Liver (tissue), 9 donors: ENCODE data around the gene TBC1D14. TPM values are rescaled to one million over a fixed set of nuclear protein-coding genes. Genes with fewer than 3 reads are reported as not detected.

Experiments
- DNase-seq: peaks from one replicate; pipeline ENCODE4 v3.0.0-alpha.2; 2017; ENCODE audit warnings: low spot score
- H3K27ac ChIP-seq, 2 donors: one replicate each; pipeline ENCODE4 v1.7.0; 2013; ENCODE audit warnings: inconsistent platforms in 2 of 2, low read length in 2 of 2, control low read depth in 1 of 2, low read depth in 1 of 2, mild to moderate bottlenecking in 1 of 2
- H3K27me3 ChIP-seq, 4 donors: one replicate each; pipeline versions ENCODE4 v1.6.1 to v1.7.0; 2013; ENCODE audit warnings: low read length in 3 of 4, inconsistent platforms in 1 of 4, mild to moderate bottlenecking in 1 of 4, moderate library complexity in 1 of 4; ENCODE audit not compliant: control insufficient read depth in 4 of 4, insufficient read depth in 4 of 4
- H3K36me3 ChIP-seq, 4 donors: one replicate each; pipeline versions ENCODE4 v1.6.1 to v1.7.0; 2013; ENCODE audit warnings: low read length in 3 of 4, mild to moderate bottlenecking in 3 of 4, low read depth in 1 of 4, moderate library complexity in 1 of 4; ENCODE audit not compliant: control insufficient read depth in 4 of 4, insufficient read depth in 3 of 4
- H3K4me1 ChIP-seq, 4 donors: one replicate each; pipeline versions ENCODE4 v1.6.1 to v1.7.0; 2013; ENCODE audit warnings: low read length in 3 of 4, mild to moderate bottlenecking in 3 of 4, moderate library complexity in 1 of 4; ENCODE audit not compliant: control insufficient read depth in 4 of 4, insufficient read depth in 4 of 4
- H3K4me3 ChIP-seq, 3 donors: one replicate each; pipeline versions ENCODE4 v1.6.1 to v1.7.0; 2013; ENCODE audit warnings: low read length in 3 of 3, control low read depth in 1 of 3, low read depth in 1 of 3, mild to moderate bottlenecking in 1 of 3
- H3K9ac ChIP-seq, 2 donors: one replicate each; pipeline ENCODE4 v1.7.0; 2013; ENCODE audit warnings: low read length in 2 of 2, mild to moderate bottlenecking in 2 of 2, moderate library complexity in 2 of 2, control low read depth in 1 of 2, low read depth in 1 of 2
- H3K9me3 ChIP-seq, 4 donors: one replicate each; pipeline versions ENCODE4 v1.6.1 to v1.7.0; 2013; ENCODE audit warnings: low read length in 3 of 4; ENCODE audit not compliant: control insufficient read depth in 4 of 4
- ATF3 ChIP-seq: IDR thresholded peaks from 2 replicates; pipeline ENCODE4 v1.6.1; 2016; ENCODE audit warnings: antibody characterized with exemption
- CTCF ChIP-seq: fragments of 150-350 bp; IDR thresholded peaks from 2 replicates; pipeline ENCODE4 v1.5.1; 2017; ENCODE audit warnings: improper control_type of control experiment, low read depth, low read length; ENCODE audit not compliant: missing input control
- HNF4G ChIP-seq: IDR thresholded peaks from 2 replicates; pipeline ENCODE4 v1.6.1; 2016; ENCODE audit warnings: antibody characterized with exemption
- RAD21 ChIP-seq, 2 donors: IDR thresholded peaks; 2 replicates each; pipeline ENCODE4 v1.6.1; 2016; ENCODE audit warnings: antibody characterized with exemption in 2 of 2, mild to moderate bottlenecking in 2 of 2
- RXRA ChIP-seq, 2 donors: IDR thresholded peaks; 2 replicates each; pipeline ENCODE4 v1.6.1; 2017 to 2018; ENCODE audit warnings: antibody characterized with exemption in 2 of 2, mild to moderate bottlenecking in 1 of 2
- SP1 ChIP-seq: IDR thresholded peaks from 2 replicates; pipeline ENCODE4 v1.6.1; 2018; ENCODE audit warnings: antibody characterized with exemption, mild to moderate bottlenecking
- TAF1 ChIP-seq: conservative IDR thresholded peaks from 2 replicates; pipeline ENCODE4 v1.6.1; 2016; ENCODE audit warnings: antibody characterized with exemption, mild to moderate bottlenecking
- YY1 ChIP-seq: IDR thresholded peaks from 2 replicates; pipeline ENCODE4 v1.6.1; 2016; ENCODE audit warnings: antibody characterized with exemption, mild to moderate bottlenecking
- WGBS: extraction: QIAGEN DNeasy Blood & Tissue Kit; methylation state at CpG from one replicate; pipeline ENCODE4 v1.1.7; 2013; 5-methylcytosine and 5-hydroxymethylcytosine counted together
- polyA plus RNA-seq, 2 donors: library from polyadenylated mRNA; stranded (reverse) in 1 of 2; unstranded in 1 of 2; fragments of 200-250 nt in 1 of 2; fragments of >200 nt in 1 of 2; fragmentation: Nextera tagmentation in 1 of 2; extraction: Ambion mirVana in 1 of 2; gene quantifications; one replicate each; pipeline versions ENCODE4 v1.2.1 to v1.2.3, GENCODE V29; 2013 to 2015
- total RNA-seq, 2 donors: library from RNA; depleted of rRNA; stranded (reverse); fragments of >200 nt; gene quantifications; one replicate each; pipeline ENCODE4 v1.2.3, GENCODE V29; 2014
- TF ChIP-seq, protein P1 (sequence below): IDR thresholded peaks from 2 replicates; pipeline ENCODE4 v1.6.1; 2016; ENCODE audit warnings: antibody characterized with exemption, mild to moderate bottlenecking
- donor health status: healthy.
- donor health status: healthy.
- donor health status: healthy.
- donor health status: healthy.
- donor health status: healthy.

The TBC1D14 gene
- total and polyA plus RNA-seq, 4 donors, result 10.0 to 45.2 (median 22.7) TPM

DNA sequence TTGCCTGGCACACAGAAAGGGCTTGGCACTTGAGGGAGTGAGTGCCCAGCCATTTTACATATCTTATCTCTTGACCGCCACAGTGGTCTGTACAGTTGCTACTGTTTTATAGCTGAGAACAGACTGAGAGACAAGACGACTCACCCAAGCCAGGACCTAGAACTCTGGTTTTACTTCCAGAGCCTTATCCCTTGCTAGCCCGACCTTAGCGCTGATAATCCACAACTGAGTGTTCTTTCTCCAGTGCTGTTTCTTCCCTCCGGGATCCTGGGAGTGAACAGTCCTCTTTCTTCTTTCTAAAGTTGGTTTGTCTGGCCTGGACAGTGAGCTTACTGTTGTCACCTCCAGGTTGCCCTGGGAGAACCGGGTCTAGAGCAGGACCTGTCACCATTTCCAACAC lies 81.0 kb downstream of the TBC1D14 start:
- Histone ChIP-seq H3K9ac (no peak overlapping the region), H3K36me3 (peaks cover 0 to 3% (median 2%) of the 10 kb centered on the region in 4 donors), H3K27ac (no peak overlapping the region), H3K4me1 (peaks cover 4 to 59% (median 40%) of the 10 kb centered on the region in 4 donors), H3K4me3 (no peak overlapping the region), H3K9me3 (no peaks in the 10 kb centered on the region), H3K27me3 (no peaks in the 10 kb centered on the region)
- DNase-seq, result no peak
- WGBS, result 92% methylated on average over 6 of the region's 6 CpGs
- TF ChIP-seq YY1, result no peak
- TF ChIP-seq TAF1, result no peak

DNA sequence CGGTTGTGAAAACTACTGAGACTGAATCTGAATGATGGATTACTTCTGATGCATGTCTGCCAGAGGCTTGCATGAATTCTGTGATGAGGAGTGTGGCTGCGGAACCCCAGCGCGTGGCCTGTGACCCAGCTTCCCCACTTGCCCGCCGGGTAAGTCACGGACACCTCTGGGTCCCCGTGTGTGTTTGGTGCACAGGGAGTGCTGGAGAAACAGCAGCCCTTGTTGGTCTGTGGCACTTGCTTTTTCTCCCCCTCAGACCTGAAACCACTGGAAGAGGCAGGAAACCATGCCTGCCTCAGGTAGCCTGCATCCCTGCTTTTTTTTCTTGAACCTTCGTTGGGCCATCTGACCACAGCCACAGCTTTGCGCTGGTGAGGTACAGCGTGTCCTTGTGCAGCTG lies 81.6 kb downstream of the TBC1D14 start:
- H3K27me3 ChIP-seq, result no peaks in the 10 kb centered on the region
- no peak overlapping the region for H3K4me3 ChIP-seq
- no peak for DNase-seq
- no peak overlapping the region for H3K9ac ChIP-seq
- H3K36me3 ChIP-seq, result peaks cover 0 to 3% (median 2%) of the 10 kb centered on the region in 4 donors
- TF ChIP-seq RAD21 (IDR thresholded peaks at IDR 0.05) (no peak), YY1 (no peak)
- WGBS, result 90% methylated on average over 11 of the region's 11 CpGs
- H3K27ac ChIP-seq, result no peak overlapping the region
- peaks cover 4 to 53% (median 34%) of the 10 kb centered on the region in 4 donors for H3K4me1 ChIP-seq
- H3K9me3 ChIP-seq, result no peaks in the 10 kb centered on the region

DNA sequence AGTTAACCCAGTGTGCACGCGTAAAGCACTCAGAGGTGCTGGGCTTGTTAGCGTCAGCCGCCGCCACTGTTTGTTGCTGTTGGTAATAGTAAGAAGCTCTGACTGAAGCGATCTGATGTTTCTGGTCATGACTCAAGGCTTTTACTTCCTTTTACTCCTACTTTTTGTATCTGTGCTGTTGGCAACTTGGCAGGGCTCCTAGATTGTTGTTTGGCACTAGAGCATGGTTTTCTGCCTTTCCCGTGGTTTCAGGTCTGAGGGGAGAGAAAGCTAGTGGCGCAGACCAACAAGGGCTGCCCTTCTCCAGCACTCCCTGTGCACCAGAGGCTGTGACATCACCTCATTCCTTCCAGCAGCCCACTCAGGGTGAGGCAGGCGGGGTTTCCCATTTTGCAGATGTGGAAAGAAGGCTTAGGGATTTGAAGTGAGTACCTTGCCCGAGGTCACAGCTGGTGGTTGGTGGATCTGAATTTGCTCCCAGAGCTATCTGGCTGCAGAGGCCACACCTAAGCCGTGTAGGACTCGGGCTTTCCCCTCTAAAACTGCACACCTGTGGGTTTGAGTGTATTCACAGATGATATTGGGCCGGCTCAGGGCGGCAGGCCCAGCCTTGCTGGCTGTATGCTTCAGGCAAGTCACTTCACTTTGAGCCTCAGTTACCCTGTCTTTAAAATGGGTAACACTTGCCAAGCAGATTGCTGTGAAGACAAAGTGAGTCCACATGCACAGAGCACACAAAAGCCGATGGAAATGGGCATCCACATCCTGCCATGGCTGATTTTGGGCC lies 82.3 kb downstream of the TBC1D14 start:
- H3K36me3 ChIP-seq, result peaks cover 3 to 5% (median 5%) of the 10 kb centered on the region in 4 donors
- no peak overlapping the region for H3K9ac ChIP-seq
- DNase-seq, result no peak
- peaks cover 4 to 50% (median 32%) of the 10 kb centered on the region in 4 donors for H3K4me1 ChIP-seq
- H3K4me3 ChIP-seq, result no peak overlapping the region
- TF ChIP-seq TAF1, result no peak
- no peak for TF ChIP-seq YY1
- no peak for TF ChIP-seq HNF4G
- H3K27ac ChIP-seq, result no peak overlapping the region
- no peaks in the 10 kb centered on the region for H3K9me3 ChIP-seq
- H3K27me3 ChIP-seq, result no peaks in the 10 kb centered on the region
- WGBS, result 72% methylated on average over 15 of the region's 15 CpGs

GRCh38 chr4:6992728-6993677 lies 83.4 kb downstream of the TBC1D14 start:
- DNase-seq, result no peak
- Histone ChIP-seq H3K4me1 (peaks cover 3 to 42% (median 24%) of the 10 kb centered on the region in 4 donors), H3K9ac (no peak overlapping the region), H3K36me3 (peaks cover 3 to 6% (median 6%) of the 10 kb centered on the region in 4 donors), H3K4me3 (no peak overlapping the region), H3K9me3 (no peaks in the 10 kb centered on the region), H3K27ac (no peak overlapping the region), H3K27me3 (no peaks in the 10 kb centered on the region)
- TF ChIP-seq CTCF, result no peak
- no peak for TF ChIP-seq ATF3
- no peak for TF ChIP-seq RXRA (IDR thresholded peaks at IDR 0.05)
- TF ChIP-seq HNF4G, result no peak
- no peak for TF ChIP-seq TAF1
- TF ChIP-seq SP1, result no peak
- TF ChIP-seq, protein P1, sequence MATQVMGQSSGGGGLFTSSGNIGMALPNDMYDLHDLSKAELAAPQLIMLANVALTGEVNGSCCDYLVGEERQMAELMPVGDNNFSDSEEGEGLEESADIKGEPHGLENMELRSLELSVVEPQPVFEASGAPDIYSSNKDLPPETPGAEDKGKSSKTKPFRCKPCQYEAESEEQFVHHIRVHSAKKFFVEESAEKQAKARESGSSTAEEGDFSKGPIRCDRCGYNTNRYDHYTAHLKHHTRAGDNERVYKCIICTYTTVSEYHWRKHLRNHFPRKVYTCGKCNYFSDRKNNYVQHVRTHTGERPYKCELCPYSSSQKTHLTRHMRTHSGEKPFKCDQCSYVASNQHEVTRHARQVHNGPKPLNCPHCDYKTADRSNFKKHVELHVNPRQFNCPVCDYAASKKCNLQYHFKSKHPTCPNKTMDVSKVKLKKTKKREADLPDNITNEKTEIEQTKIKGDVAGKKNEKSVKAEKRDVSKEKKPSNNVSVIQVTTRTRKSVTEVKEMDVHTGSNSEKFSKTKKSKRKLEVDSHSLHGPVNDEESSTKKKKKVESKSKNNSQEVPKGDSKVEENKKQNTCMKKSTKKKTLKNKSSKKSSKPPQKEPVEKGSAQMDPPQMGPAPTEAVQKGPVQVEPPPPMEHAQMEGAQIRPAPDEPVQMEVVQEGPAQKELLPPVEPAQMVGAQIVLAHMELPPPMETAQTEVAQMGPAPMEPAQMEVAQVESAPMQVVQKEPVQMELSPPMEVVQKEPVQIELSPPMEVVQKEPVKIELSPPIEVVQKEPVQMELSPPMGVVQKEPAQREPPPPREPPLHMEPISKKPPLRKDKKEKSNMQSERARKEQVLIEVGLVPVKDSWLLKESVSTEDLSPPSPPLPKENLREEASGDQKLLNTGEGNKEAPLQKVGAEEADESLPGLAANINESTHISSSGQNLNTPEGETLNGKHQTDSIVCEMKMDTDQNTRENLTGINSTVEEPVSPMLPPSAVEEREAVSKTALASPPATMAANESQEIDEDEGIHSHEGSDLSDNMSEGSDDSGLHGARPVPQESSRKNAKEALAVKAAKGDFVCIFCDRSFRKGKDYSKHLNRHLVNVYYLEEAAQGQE, result no peak
- 69% methylated on average over 15 of the region's 15 CpGs for WGBS
